Testis (tissue), 3 donors: ENCODE data around the gene SOD2. TPM values are rescaled to one million over a fixed set of nuclear protein-coding genes. Genes with fewer than 3 reads are reported as not detected.
"Not testable (repeated sequence)": the region's sequence is repeated elsewhere in the genome, so short reads cannot be mapped to it uniquely, and the experiment has no call there.

Experiments used
- DNase-seq: peaks from one replicate; pipeline ENCODE4 v3.0.0-alpha.2; 2019
- H3K27ac ChIP-seq, 2 donors: fragments of 200-600 bp; sonication (generic); one replicate each; pipeline ENCODE4 v1.5.1; 2019
- H3K27me3 ChIP-seq: fragments of 200-600 bp; sonication (generic); one replicate; pipeline ENCODE4 v1.5.1; 2019
- H3K36me3 ChIP-seq: fragments of 200-600 bp; sonication (generic); one replicate; pipeline ENCODE4 v1.5.1; 2017; ENCODE audit warnings: low read depth; ENCODE audit errors: missing control alignments
- H3K4me1 ChIP-seq: fragments of 200-600 bp; sonication (generic); one replicate; pipeline ENCODE4 v1.5.1; 2019
- H3K4me3 ChIP-seq, 2 donors: fragments of 200-600 bp; sonication (generic); one replicate each; pipeline ENCODE4 v1.5.1; 2017 to 2019
- H3K9me3 ChIP-seq: fragments of 200-600 bp; sonication (generic); one replicate; pipeline ENCODE4 v1.5.1; 2017
- CTCF ChIP-seq, 3 experiments: fragments of 450-650 bp in 2 of 3; fragments of 200-600 bp in 1 of 3; sonication (generic) in 1 of 3; IDR thresholded peaks; one replicate each; pipeline ENCODE4 v1.5.1; 2016 to 2019; ENCODE audit warnings: antibody characterized with exemption in 3 of 3, mild to moderate bottlenecking in 2 of 3, moderate library complexity in 1 of 3
- POLR2A ChIP-seq: fragments of 450-650 bp; IDR thresholded peaks from one replicate; pipeline ENCODE4 v1.6.1; 2017; ENCODE audit warnings: antibody characterized with exemption, mild to moderate bottlenecking, moderate library complexity
- WGBS, 2 donors: methylation state at CpG; one replicate each; pipeline ENCODE4 v1.1.5; 2018; 5-methylcytosine and 5-hydroxymethylcytosine counted together
- intact Hi-C: fragments of 100-400 bp; cut with DNase I; formaldehyde crosslinking; loops from one replicate; pipeline ENCODE4 v1.15.1; 2023; ENCODE audit warnings: low total_unique reads
- polyA plus RNA-seq: library from polyadenylated mRNA; stranded (reverse); fragments of 350-450 nt; fragmentation: Illumina TruSeq; extraction: RNeasy Lipid Tissue Mini Kit (QIAGEN cat#74804); gene quantifications from one replicate; pipeline ENCODE4 v1.2.3, GENCODE V29; 2014; ENCODE audit warnings: low read depth, low replicate concordance; ENCODE audit not compliant: insufficient read depth
- total RNA-seq, 2 donors: library from RNA; depleted of rRNA; stranded (reverse); fragments of >200 nt; gene quantifications; one replicate each; pipeline ENCODE4 v1.2.3, GENCODE V29; 2016

SOD2 gene
- total and polyA plus RNA-seq, 3 donors from 2014 or later = 56.5 to 160 (median 98.5) TPM

GRCh38 chr6:159665868-159666635, 27.0 kb downstream of the SOD2 start:
- H3K36me3 ChIP-seq = no peaks in the 10 kb centered on the region
- 90 to 92% methylated on average over 7 of the region's 7 CpGs for WGBS, 2 donors
- intact Hi-C loops = no loop called here
- DNase-seq = no peak
- TF ChIP-seq CTCF (IDR thresholded peaks at IDR 0.05) (no peak), POLR2A (no peak)
- no peak overlapping the region for H3K4me3 ChIP-seq
- no peaks in the 10 kb centered on the region for H3K27me3 ChIP-seq
- H3K27ac ChIP-seq = no peak overlapping the region
- H3K9me3 ChIP-seq = no peaks in the 10 kb centered on the region
- H3K4me1 ChIP-seq = no peaks in the 10 kb centered on the region

DNA sequence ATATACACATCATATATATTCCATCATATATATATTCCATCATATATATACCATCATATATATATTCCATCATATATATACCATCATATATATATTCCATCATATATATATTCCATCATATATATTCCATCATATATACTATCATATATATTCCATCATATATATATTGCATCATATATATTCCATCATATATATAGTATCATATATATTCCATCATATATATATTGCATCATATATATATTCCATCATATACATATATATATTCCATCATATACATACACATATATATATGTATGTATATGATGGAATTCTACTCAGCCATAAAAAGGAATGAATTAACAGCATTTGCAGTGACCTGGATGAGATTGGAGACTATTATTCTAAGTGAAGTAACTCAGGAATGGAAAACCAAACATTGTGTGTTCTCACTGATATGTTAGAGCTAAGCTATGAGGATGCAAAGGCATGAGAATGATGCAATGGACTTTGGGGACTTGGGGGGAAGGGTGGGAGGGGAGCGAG, 29.6 kb downstream of the SOD2 start:
- intact Hi-C loops, H3K36me3 ChIP-seq, H3K4me1 ChIP-seq, H3K27me3 ChIP-seq, H3K9me3 ChIP-seq, DNase-seq, H3K27ac ChIP-seq, H3K4me3 ChIP-seq: not testable (repeated sequence)
- 93 to 95% methylated on average over 1 of the region's 1 CpG for WGBS, 2 donors

DNA sequence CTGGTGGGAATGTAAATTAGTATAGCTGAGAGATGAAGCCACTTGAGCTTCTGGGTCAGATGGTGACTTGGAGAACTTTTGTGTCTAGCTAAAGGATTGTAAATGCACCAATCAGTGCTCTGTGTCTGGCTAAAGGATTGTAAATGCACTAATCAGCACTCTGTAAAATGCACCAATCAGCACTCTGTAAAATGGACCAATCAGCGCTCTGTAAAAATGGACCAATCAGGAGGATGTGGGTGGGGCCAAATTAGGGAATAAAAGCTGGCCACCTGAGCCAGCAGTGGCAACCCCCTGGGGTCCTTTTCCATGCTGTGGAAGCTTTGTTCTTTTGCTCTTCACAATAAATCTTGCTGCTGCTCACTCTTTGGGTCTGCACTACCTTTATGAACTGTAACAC, 31.1 kb downstream of the SOD2 start:
- H3K9me3 ChIP-seq, H3K27me3 ChIP-seq, DNase-seq, H3K36me3 ChIP-seq, H3K27ac ChIP-seq, H3K4me1 ChIP-seq, intact Hi-C loops, H3K4me3 ChIP-seq: not testable (repeated sequence)
- WGBS, 2 donors = 92 to 94% methylated on average over 1 of the region's 1 CpG

- intact Hi-C loops = no loop called here
- H3K27ac ChIP-seq = no peak overlapping the region
- H3K4me1 ChIP-seq = no peaks in the 10 kb centered on the region
- no peaks in the 10 kb centered on the region for H3K27me3 ChIP-seq
- no peak for DNase-seq
- no peaks in the 10 kb centered on the region for H3K36me3 ChIP-seq
- H3K4me3 ChIP-seq = no peak overlapping the region
- no peak for TF ChIP-seq CTCF (IDR thresholded peaks at IDR 0.05)
- no peak for TF ChIP-seq POLR2A
- WGBS, 2 donors = 79 to 87% methylated on average over 7 to 9 of the region's 9 CpGs
- H3K9me3 ChIP-seq = no peaks in the 10 kb centered on the region
Observed at GRCh38 chr6:159655409-159655988, 37.5 kb downstream of the SOD2 start.

GRCh38 chr6:159654483-159655098, 38.5 kb downstream of the SOD2 start:
- Histone ChIP-seq H3K27me3 (no peaks in the 10 kb centered on the region), H3K27ac (no peak overlapping the region), H3K36me3 (no peaks in the 10 kb centered on the region), H3K9me3 (no peaks in the 10 kb centered on the region), H3K4me1 (no peaks in the 10 kb centered on the region), H3K4me3 (no peak overlapping the region)
- intact Hi-C loops = no loop called here
- TF ChIP-seq POLR2A (no peak), CTCF (IDR thresholded peaks at IDR 0.05) (peak; percentile 41 to 72 (median 44))
- DNase-seq = no peak
- WGBS, 2 donors = 19 to 20% methylated on average over 2 of the region's 2 CpGs
